ENCODE measurements around the gene ADAMTSL1. TPM values are rescaled to one million over a fixed set of nuclear protein-coding genes. Genes with fewer than 3 reads are reported as not detected.
A peak's percentile ranks its signal among the peaks of the same experiment; 100 is the strongest.

Gene ADAMTSL1
- total RNA-seq, 6 experiments from 2014 or later = 0.73 to 2.1 (median 0.89) TPM

GRCh38 chr9:18457510-18457909 is 16.4 kb upstream of the ADAMTSL1 start:
- no peak for TF ChIP-seq POLR2A (IDR thresholded peaks at IDR 0.05)
- TF ChIP-seq CTCF (IDR thresholded peaks at IDR 0.05) = no peak
- peaks cover 0 to 15% (median 4%) of the 10 kb centered on the region in 4 donors for H3K4me1 ChIP-seq
- peak overlapping the region in 2 of 3 donors; percentile 74 for H3K27ac ChIP-seq
- intact Hi-C loops (cut with DNase I) = no loop called here
- DNase-seq (no peak), ATAC-seq (no peak)
- H3K9me3 ChIP-seq = no peaks in the 10 kb centered on the region
- 100% methylated on average over 2 of the region's 2 CpGs for WGBS (ENCODE audit: insufficient coverage, low coverage, low lambda C conversion rate, missing lambda C conversion rate)
- no peaks in the 10 kb centered on the region for H3K36me3 ChIP-seq
- H3K4me3 ChIP-seq = no peak overlapping the region
- no peaks in the 10 kb centered on the region for H3K27me3 ChIP-seq

GRCh38 chr9:18459962-18460584 is 13.9 kb upstream of the ADAMTSL1 start:
- ATAC-seq = no peak
- 89% methylated on average over 7 of the region's 7 CpGs for WGBS (ENCODE audit: insufficient coverage, low coverage, low lambda C conversion rate, missing lambda C conversion rate)
- TF ChIP-seq POLR2A (IDR thresholded peaks at IDR 0.05) (no peak), CTCF (IDR thresholded peaks at IDR 0.05) (no peak)

GRCh38 chr9:18461496-18461895 is 12.5 kb upstream of the ADAMTSL1 start:
- Histone ChIP-seq H3K4me3 (no peak overlapping the region), H3K27ac (no peak overlapping the region), H3K9me3 (no peaks in the 10 kb centered on the region), H3K27me3 (no peaks in the 10 kb centered on the region), H3K36me3 (no peaks in the 10 kb centered on the region), H3K4me1 (peaks cover 0 to 8% (median 0%) of the 10 kb centered on the region in 4 donors)
- 66% methylated on average over 4 of the region's 4 CpGs for WGBS (ENCODE audit: insufficient coverage, low coverage, low lambda C conversion rate, missing lambda C conversion rate)
- TF ChIP-seq POLR2A (IDR thresholded peaks at IDR 0.05) (no peak), CTCF (IDR thresholded peaks at IDR 0.05) (no peak)
- intact Hi-C loops (cut with DNase I) = no loop called here
- DNase-seq = no peak
- ATAC-seq = no peak

More at GRCh38 chr9:18459962-18460584, 13.9 kb upstream of the ADAMTSL1 start:
- Histone ChIP-seq H3K4me3 (no peak overlapping the region), H3K36me3 (no peaks in the 10 kb centered on the region), H3K4me1 (peaks cover 0 to 15% (median 4%) of the 10 kb centered on the region in 4 donors), H3K9me3 (no peaks in the 10 kb centered on the region), H3K27me3 (no peaks in the 10 kb centered on the region), H3K27ac (no peak overlapping the region)
- no peak for DNase-seq
- intact Hi-C loops (cut with DNase I) = no loop called here

GRCh38 chr9:18463991-18464390 is 10.0 kb upstream of the ADAMTSL1 start:
- ATAC-seq = no peak
- H3K4me1 ChIP-seq = no peaks in the 10 kb centered on the region
- no peak overlapping the region for H3K4me3 ChIP-seq
- intact Hi-C loops (cut with DNase I) = no loop called here
- DNase-seq = no peak
- no peaks in the 10 kb centered on the region for H3K9me3 ChIP-seq
- H3K36me3 ChIP-seq = no peaks in the 10 kb centered on the region
- H3K27me3 ChIP-seq = no peaks in the 10 kb centered on the region
- no peak overlapping the region for H3K27ac ChIP-seq
- no peak for TF ChIP-seq CTCF (IDR thresholded peaks at IDR 0.05)
- no peak for TF ChIP-seq POLR2A (IDR thresholded peaks at IDR 0.05)

GRCh38 chr9:18466101-18466500 is 7.9 kb upstream of the ADAMTSL1 start:
- no peak for TF ChIP-seq CTCF (IDR thresholded peaks at IDR 0.05)
- TF ChIP-seq POLR2A (IDR thresholded peaks at IDR 0.05) = no peak
- DNase-seq = no peak
- Histone ChIP-seq H3K4me3 (no peak overlapping the region), H3K9me3 (no peaks in the 10 kb centered on the region), H3K4me1 (no peaks in the 10 kb centered on the region), H3K27me3 (no peaks in the 10 kb centered on the region), H3K27ac (no peak overlapping the region), H3K36me3 (no peaks in the 10 kb centered on the region)
- ATAC-seq = no peak
- intact Hi-C loops (cut with DNase I) = no loop called here
- WGBS (ENCODE audit: insufficient coverage, low coverage, low lambda C conversion rate, missing lambda C conversion rate) = 61% methylated on average over 4 of the region's 4 CpGs

Measured in right lobe of liver (tissue), 6 donors.